ENCODE measurements around the gene CAMSAP2.

DNA sequence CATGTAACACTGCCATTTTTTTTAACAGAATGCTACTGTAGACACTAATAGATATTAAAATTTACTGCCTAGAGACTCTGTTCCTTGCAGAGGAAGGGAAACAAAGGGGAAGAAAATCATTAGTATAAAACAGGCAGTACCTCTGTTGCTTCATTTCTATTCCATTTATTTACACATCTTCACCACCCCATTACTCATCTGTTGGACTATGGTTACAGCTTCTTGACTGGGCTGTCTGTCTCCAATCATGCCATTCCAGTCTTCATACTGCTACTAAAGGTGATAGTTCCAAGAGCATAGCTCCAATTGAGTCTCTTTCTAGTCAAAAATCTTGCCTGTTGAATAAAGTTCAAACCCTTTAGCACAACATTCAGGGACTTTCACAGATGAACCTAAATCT is 111.9 kb downstream of the CAMSAP2 start:
- TF ChIP-seq CTCF (conservative IDR thresholded peaks at IDR 0.05; ENCODE audit: low read length) = no peak
- no peak for TF ChIP-seq EZH2phosphoT487 (IDR thresholded peaks at IDR 0.05; ENCODE audit: borderline replicate concordance)

Data from Loucy (cell line).